Putamen (tissue), 1 donor: ENCODE results near the gene SLCO3A1.

Experiments
- DNase-seq: peaks from one replicate; pipeline ENCODE4 v3.0.0-alpha.2; 2016; ENCODE audit warnings: low spot score

SLCO3A1 gene

DNA sequence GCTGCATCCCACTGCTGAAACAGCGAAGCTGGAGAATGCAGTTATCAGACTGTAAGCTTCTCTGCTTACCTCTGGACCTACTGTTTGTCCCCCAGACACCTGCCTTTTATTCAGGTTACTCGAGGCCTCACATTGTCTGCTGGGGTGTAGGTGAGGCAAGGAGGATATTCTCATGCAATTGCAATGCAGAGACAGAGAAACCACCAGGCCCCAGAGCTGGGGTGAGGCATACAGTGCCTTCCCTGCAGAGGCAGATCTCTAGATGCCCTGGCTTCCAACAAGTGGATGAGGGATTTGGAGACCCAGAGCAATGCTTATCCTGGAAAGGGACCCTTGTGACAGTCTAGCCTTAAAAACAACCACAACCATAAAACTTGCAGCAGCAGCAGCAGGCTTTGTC lies 276.7 kb downstream of the SLCO3A1 start:
- no peak for DNase-seq

DNA sequence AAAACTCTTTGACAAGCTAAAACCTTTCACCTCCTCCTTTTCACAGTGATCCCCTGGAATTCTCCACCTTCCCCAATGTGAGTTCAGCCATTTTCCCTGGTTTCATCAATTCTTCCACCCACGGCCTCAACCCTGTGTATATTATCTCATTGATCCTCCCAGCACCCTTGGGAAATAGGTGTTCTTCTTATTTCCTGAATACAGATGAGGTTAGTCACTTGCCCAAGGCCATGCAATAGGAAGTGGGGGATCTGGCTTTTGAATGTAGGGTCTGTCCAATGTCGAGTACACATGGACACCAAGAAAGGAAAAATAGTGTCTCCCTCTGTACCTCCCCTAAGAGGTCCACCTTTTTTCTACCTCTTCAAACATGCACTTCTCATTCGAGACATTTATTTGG lies 277.4 kb downstream of the SLCO3A1 start:
- DNase-seq, result no peak

DNA sequence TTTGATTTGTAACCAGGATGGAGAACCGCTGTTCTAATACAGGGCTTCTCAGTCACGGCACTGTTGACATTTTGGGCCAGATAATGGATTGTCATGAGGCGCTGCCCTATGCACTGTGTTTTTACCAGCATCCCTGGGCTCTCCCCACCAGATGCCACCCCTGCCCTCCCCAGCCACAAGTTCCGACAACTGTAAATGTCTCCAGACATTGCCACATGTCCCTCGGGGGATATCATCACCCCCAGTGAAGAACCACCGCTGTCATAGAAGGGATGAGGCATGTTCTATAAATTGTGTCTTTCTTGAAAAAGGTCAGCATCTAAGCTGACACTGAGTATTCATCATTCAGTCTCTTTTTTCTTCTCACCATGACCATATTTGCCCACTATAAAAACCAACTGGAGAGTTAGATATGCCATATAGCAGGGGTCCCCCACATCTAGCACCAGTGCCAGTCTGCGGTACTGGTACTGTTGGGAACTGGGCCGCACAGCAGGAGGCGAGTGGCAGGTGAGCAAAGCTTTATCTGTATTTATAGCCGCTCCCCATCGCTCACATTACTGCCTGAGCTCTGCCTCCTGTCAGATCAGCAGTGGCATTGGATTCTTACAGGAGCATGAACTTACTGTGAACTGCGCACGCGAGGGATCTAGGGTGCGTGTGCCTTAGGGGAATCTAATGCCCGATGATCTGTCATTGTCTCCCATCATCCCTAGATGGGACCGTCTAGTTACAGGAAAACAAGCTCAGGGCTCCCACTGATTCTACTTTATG lies 279.7 kb downstream of the SLCO3A1 start:
- DNase-seq, result no peak

DNA sequence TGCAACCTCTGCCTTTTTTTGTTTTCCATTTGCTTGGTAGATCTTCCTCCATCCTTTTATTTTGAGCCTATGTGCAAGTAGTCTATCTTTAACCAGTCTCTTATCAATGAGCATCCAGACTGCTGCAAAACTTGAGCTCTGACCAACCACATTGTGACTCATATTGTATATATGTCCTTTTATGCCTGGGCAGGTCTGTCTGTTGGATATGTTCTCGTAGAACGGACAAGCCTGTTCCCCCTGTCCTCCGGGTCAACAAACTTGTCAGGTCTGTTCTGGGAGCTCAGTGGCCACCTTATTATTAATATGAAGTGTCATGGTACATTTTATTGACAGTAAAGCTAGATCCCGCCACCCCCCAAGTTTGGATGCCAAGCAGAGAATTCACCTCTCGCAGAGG lies 287.3 kb downstream of the SLCO3A1 start:
- DNase-seq, result no peak

DNA sequence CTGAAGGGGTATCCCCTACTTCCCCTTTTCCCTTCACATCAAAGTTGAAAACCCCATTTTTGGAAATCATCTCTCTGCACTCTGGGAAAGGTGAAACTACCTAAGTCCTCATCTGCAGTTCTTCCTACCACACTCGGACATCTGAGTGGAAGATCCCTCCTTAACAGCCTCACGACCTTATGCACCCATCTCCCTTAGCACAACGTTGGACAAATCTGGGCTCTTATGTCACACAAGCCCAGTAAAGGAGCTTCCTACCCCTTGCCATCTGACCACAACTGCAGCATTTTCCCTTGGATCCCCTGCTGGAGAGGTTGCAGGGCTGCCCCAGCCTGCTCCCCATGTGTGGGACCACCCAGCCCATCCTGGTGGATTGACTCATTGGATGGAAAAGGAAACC lies 288.1 kb downstream of the SLCO3A1 start:
- no peak for DNase-seq

DNA sequence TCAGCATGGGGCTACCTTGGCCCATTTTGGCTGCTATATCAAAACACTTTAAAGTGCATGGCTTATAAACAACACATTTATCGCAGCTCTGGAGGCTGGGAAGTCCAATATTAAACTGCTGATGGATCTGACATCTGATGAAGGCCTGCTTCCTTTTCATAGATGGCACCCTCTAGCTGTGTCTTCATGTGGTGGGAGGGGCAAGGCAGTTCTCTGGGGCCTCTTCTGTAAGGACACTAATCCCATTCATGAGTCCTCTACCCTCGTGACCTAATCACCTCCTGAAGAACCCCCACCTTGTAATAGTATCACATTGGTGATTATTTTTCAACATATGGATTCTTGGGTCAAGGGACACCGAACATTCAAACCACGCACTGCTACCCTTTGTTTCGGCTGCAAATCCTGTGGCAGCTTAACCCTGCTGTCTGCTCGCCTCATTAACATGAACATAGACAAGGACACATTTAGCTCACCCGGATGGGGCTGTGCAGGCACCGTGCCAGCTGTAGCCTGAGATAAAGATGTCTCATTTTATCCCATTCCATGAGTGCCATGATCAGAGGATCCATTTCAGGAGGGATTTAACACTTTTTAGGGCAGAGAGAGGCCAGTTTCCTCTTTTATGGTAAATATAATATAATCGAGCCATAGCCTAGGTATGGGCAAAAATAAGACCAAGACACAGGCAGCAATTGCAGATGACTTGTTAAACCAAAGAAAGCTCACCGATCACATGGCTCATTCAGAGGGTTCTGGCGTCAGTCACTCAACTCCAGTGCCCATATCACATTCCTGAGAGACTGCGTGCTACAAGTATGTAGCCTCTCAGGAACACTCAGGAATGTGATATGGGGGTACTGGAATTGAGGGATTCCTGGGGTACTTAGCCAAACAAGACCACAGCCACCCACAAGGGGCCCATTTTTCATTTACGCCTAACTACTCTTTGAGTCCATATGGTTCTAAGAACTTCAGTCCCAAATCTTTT lies 289.0 kb downstream of the SLCO3A1 start:
- no peak for DNase-seq

DNA sequence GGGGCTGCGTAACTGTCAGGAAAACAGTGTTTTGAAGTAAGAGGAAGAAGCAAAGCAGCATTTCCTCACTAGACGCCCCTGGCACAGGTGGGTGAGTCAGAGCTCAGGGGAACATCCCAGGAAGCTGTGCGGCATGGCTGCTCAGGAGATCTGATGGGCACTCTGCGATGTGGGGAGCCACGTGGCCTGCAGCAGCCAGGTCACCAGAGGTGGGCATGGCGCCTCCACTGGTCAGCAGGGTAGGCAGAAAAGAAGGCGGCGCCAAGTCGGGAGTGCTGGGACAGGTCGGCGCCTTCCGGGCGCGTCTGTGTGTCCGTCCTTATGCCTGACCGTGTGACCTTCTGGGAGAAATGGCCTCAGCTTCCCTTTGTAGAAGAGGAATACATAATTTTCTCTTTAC lies 290.3 kb downstream of the SLCO3A1 start:
- no peak for DNase-seq

DNA sequence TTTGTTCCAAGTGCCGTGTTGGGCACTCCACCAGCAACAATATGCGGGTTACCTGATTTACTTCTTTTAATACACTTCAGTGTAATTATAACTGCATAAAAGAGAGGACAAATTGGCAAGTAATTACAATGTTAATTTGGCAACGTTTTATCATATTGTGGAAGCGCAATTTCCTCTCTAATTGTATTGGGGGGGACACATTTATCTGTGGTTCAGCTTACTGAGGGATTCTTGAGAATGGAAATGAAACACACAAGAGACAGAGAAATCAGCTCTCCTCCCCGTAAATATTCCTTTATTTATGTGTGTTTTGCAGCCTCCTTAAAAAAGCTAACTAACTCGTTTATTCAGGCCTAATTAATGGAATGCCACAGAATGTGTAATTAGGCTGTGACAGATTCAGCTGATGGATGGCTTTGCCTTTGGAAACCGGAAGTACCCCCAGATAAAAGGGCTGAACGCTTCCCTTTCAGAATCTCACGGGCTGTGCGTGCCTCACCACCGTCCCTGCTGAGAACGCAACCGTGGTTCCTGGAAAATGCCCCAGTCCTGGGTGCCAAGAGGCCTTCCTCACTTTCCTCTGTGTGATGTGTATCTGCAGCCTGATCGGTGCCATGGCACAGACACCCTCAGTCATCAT lies 293.1 kb downstream of the SLCO3A1 start:
- no peak for DNase-seq

DNA sequence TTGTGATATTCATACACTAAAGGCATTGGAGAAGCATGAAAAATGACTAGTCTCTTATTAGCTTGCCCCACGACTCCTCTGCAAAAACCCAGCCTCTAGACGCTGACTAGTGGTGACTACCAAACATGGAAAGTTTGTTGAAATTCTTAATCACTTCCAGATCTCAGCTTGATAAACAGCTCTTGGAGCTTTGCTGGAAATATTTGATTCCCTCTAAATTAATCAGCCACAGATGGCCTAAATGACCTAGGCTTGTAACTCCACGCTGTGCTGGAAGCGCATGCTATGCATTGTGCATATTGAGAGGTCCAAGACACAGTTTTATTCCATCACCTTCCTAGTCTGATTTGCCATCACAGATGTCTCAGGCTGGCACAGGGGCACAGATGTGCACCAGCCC lies 295.5 kb downstream of the SLCO3A1 start:
- DNase-seq, result no peak

DNA sequence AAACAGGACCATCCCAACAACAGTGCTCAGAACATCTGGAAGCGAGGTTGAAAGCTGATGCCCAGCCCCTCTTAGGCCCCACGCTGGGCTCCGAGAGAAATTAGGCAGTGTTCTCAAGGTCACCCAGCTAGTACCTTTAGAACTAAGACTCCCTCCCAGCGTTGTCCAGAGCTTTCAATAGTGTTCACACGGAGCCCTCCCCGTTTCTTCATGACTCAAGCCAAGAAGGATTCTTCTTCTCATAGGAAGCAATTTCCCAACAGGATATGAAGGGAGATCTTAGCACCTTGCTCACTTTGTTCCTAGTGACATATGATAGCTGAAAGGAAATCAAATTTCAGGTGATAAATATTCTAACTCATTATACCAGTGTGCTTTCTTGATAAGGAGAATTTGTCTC lies 296.0 kb downstream of the SLCO3A1 start:
- no peak for DNase-seq

DNA sequence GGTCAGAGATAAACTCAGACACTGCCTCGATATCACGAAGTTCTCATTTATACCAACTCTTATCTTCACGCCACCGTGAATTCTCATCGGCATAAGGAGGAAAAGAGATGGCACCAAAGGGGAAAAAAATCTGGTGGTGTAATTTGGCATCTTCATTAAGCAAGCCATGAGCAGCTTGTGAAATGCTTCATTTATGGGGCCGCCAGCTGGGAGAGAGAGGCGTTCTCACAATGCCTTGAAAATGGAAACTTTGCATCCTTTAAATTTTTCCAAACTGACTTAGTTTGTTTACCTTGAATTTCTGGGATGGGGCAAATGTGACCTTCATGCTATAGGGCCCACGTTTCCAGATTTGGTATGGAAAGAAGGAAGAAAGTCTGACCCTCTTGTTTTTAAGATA lies 297.7 kb downstream of the SLCO3A1 start:
- DNase-seq, result no peak

DNA sequence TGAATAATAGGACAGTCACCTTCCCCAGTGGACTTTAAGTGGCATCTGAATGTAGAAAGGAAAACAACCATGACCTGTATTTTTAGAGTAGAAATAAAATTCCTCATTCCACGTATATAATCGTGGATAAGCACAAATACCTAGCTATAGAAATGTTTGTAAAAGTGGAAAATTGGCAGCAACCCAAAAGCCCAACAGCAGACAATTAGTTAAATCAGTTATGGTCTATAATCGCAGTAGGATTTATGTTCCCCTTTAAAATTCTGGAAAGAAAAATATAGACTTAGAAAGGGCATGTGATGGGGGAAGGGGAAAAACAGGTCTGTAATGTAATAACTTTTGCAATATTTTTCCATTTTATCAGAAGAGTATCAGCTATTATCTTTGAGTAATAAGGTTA lies 298.2 kb downstream of the SLCO3A1 start:
- no peak for DNase-seq

DNA sequence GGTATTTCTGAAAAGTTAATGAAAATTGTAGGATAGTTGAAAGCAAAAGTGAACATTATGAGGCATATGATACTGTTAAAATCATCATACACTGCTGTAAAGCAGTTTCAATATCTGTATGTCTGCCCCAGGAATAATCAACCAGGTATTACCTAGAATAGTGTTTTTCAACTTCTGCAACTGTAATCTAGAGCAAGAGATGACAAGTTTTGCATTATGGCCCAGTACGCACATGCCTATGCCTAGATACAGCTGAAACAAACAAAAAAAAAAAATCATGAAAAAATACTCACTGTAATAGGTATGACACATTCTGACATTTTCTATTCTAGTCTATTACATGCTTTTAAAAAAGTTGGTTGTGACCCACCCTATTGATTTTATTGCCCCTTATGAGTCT lies 299.5 kb downstream of the SLCO3A1 start:
- DNase-seq, result no peak

DNA sequence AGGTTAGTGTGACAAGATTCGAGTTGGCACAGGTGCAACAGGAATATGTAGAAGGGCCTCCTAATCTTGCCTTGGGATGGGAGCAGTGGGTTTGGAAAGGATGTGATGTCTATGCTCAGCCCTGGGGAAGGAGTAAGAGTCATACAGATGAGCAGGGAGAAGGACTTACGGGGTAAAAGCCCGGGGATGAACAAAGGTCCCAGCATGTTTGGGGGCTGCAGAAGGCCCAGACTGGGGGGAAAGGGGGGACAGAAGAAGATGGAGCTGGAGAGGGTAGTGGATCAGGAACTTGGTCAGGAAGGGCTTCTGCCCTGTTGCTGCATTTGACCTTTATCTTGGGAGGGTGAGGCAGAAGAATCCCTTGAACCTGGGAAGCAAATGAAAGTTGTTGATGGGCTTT lies 300.1 kb downstream of the SLCO3A1 start:
- DNase-seq, result no peak

DNA sequence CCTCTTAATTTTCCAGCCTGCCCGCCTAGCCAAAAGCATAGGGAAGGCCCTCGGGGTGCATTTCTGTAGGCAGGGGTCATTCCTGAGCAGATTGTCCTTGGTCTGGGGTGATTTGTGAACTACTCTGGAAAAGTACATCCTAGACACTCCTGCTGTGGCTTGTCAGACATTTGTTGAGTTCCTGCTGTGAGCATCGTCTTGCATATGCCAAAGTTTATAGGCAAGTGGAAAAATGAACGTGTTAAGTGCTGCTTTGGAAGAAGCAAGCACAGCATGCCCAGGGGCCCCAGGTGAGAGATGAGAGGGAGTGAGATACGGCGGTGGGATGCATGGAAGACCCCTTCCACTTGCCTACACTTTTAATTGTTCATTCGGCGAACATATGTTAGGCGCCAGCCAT lies 302.4 kb downstream of the SLCO3A1 start:
- no peak for DNase-seq

DNA sequence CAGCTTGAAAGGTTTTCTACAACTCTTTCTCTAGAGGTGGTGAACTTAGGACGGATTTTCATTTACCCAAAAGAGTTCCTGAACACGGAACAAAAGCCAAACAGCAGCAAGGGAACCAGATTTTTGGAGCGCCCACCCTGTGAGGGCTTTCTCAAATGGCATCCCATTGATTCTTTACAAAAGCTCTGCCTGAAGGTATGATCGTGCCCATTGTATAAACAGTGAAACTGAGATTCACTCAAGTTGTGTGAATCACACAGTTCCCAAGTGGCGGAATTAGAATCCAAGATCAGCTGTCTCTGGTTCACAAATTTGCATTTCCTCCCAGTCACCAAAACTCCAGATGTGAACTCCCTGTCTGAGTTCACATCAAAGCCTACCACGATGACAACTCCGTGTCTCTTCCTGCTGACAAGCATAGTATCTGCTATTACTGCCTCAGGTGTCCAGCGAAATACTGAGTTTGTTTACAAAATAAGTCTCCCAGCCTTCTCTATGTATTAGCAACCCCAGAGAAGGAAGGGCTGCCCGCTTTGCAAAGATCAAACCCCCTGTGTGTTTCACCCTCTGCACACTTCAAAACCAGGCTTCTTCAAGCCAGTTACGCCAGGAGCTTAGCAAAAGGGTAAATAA lies 304.3 kb downstream of the SLCO3A1 start:
- no peak for DNase-seq

DNA sequence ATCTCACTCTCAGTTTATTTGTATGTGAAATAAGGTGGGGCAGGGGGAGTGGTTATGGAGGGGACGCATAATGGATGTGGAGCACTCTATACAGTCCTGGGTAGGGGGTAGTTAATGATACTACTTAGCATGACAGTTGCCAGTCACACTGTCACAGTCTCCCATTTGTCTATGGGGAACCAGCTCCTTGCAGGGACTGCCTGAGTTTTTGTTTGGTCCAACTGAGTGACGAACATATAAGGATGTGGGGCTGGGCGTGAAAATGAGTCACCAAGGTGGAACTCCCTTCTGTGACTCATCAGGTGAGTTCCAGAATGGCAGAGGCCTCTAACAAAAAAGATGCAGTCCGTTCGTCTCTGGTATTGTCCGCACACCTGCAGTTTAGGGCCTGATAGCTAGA lies 304.9 kb downstream of the SLCO3A1 start:
- DNase-seq, result no peak

DNA sequence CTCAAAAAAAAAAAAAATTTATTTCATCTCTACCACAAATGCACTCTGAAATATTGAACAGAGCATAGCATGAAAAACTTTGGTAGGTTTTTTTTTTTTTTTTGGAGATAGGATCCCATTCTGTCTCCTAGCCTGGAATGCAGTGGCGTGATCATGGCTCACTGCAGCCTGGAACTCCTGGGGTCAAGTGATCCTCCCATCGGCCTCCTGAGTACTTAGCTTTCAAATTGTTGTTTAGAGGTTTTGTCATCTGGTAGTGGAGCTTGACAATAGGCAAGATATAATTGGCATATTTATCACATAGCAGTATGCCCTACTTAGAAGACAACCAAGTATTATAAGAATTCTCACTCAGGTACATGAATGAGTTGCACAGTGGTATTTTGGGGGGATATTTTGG lies 306.0 kb downstream of the SLCO3A1 start:
- DNase-seq, result no peak

DNA sequence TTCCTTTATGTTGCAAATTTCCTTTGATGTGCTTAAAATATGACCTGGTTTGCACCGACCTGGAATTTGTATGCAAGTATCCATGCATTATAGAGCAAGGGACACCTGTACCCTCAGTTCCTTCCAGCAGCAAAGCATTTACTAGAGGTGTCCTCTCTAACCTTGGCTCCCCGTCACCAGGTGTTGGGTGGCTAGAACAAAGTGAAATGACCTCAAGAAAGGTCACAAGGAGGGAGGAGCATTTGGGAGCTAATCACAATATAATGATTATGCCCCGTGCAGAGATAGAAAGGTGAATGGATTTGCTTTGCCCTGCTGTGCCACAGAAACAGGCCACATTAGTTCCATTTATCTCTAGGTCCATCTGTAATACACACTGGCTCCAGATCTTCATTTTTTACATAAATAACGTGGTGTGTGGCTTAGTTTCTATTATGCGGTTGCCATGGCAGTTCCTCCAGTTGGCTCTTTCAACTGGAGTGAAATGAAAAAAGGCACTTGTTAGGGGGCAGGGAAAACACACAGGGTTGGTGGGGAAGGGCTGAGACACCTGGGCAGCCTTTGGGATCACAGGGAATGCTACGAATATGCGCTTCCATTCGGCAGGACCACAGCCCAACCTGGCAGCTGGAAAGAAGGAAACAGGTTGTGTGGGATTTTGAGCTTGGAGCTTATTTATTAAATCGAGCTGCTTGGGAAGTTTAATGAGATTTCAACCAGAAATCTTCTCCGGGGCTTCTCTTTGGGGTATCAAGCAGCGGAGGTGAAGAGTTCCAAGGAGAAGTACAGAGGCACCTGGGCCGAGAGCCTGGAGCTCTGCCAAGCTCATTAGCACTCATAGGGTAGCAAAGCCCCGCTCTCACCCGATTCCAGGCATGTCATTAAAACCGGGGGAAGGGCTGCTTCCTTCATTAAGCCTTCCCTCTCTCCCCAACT lies 306.7 kb downstream of the SLCO3A1 start:
- no peak for DNase-seq

DNA sequence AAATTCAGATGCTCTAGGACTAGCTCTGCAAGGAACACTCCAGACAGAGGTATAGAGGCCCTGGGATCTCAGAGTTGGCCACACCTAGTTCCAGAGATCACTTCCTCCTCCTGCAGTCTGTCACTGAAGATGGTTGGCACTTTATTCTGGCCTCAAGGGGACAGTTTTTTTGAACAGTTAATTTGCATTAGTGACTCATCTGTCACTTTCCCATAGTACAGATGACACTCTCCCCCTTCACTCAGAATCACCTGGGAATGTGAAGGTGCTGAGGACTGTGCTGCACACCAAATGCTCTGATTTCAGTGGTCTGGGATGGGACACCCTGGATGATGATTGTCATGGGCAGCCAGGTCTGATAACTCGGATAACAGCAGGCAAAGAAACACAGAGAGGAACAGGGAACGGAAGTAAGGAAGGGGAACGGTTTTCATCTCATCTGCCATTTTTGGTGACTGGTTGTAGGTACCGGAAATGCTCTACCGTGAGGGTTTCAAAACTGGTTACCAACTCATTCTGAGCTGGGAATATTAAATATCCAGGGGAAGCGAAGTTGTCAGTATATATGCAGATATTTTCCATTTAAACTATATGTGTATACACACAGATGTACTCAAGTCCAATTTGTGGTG lies 307.6 kb downstream of the SLCO3A1 start:
- DNase-seq, result no peak

DNA sequence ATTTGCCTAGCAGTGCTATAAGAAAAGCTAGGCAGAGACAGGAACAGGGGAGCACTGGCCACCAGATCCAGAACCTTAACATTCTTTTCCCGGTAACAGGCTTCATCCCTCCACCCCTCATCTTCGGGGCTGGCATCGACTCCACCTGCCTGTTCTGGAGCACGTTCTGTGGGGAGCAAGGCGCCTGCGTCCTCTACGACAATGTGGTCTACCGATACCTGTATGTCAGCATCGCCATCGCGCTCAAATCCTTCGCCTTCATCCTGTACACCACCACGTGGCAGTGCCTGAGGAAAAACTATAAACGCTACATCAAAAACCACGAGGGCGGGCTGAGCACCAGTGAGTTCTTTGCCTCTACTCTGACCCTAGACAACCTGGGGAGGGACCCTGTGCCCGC lies 309.1 kb downstream of the SLCO3A1 start:
- DNase-seq, result no peak
